ENCODE data around the gene TRAF2. TPM values are rescaled to one million over a fixed set of nuclear protein-coding genes. Genes with fewer than 3 reads are reported as not detected.
A peak's percentile ranks its signal among the peaks of the same experiment; 100 is the strongest.

TRAF2 gene
- total and polyA plus RNA-seq, 2 donors (not counting 1 experiment from before 2014, with no cell fraction given) = 25.5 to 54.5 TPM

- intact Hi-C loops (cut with micrococcal nuclease) = no loop called here
- no peaks in the 10 kb centered on the region for H3K27me3 ChIP-seq (replicated peaks in 1 of 4; ENCODE audit: control extremely low read depth in 1 of 4, control insufficient read depth in 3 of 4, insufficient read depth in 4 of 4, low read length in 3 of 4)
- H3K4me1 ChIP-seq (ENCODE audit: control insufficient read depth in 2 of 2, insufficient read depth in 2 of 2, low read length in 2 of 2) = peaks cover 8 to 24% of the 10 kb centered on the region in 2 donors
- no peak overlapping the region for H3K4me3 ChIP-seq (ENCODE audit: control extremely low read depth in 1 of 5, extremely low read depth in 1 of 5, insufficient read depth in 1 of 5, low read depth in 2 of 5, low read length in 4 of 5)
- H3K4me2 ChIP-seq (replicated peaks; ENCODE audit: low read depth, low read length, poor library complexity, severe bottlenecking) = no peak overlapping the region
- no peak overlapping the region for H3K9ac ChIP-seq (ENCODE audit: low read length)
- WGBS (ENCODE audit: insufficient coverage) = 98% methylated on average over 12 of the region's 12 CpGs
- no peaks in the 10 kb centered on the region for H3K27me3 Mint-ChIP-seq
- peaks cover 0 to 2% (median 0%) of the 10 kb centered on the region in 3 donors for H3K9me3 ChIP-seq (ENCODE audit: control extremely low read depth in 1 of 3, control insufficient read depth in 2 of 3, insufficient read depth in 1 of 3, low read length in 2 of 3)
- H2AFZ ChIP-seq (ENCODE audit: insufficient read depth, low read depth, low read length, poor library complexity, severe bottlenecking) = no peak overlapping the region
- DNase-seq = no peak
- H3K27ac Mint-ChIP-seq = no peak overlapping the region
- peak overlapping the region; percentile 23 for H3K4me3 Mint-ChIP-seq
- H4K20me1 ChIP-seq (ENCODE audit: control insufficient read depth, insufficient read depth, low read length, poor library complexity, severe bottlenecking) = peaks cover 24% of the 10 kb centered on the region
- no peaks in the 10 kb centered on the region for H3K9me3 Mint-ChIP-seq (ENCODE audit: insufficient read depth)
- TF ChIP-seq EZH2 (IDR thresholded peaks at IDR 0.05; ENCODE audit: borderline replicate concordance, insufficient read depth, low read depth, low read length, poor library complexity, severe bottlenecking) (no peak), CTCF (IDR thresholded peaks at IDR 0.05) (no peak)
- peaks cover 0 to 37% of the 10 kb centered on the region in 2 experiments for H3K36me3 ChIP-seq (replicated peaks in 1 of 2; ENCODE audit: control extremely low read depth in 1 of 2, control insufficient read depth in 1 of 2, extremely low read depth in 1 of 2, insufficient read depth in 2 of 2, low read length in 1 of 2)
- no peak overlapping the region for H3K27ac ChIP-seq (ENCODE audit: low read length in 2 of 2)
- no peak for ATAC-seq (ENCODE audit: low read depth)
- ChIA-PET CTCF (interaction anchor here (0.8 to 1.1 kb wide), 2 partner anchors 12 to 22 kb away, joined by 3 read pairs; partner anchors contain the start of gene TRAF2), POLR2A (interaction anchor here (0.7 kb wide), 1 partner anchor 14 kb away, joined by 3 read pairs; no protein-coding TSS in a partner anchor)
- peaks cover 22% of the 10 kb centered on the region for H3K4me1 Mint-ChIP-seq
- peaks cover 35% of the 10 kb centered on the region for H3K79me2 ChIP-seq (ENCODE audit: control insufficient read depth, insufficient read depth, low read length)
Measured at GRCh38 chr9:136863623-136864273, 22.6 kb upstream of the TRAF2 start.
